Keratinocyte (primary cell): Measurements from ENCODE around the gene MAN1C1. TPM values are rescaled to one million over a fixed set of nuclear protein-coding genes. Genes with fewer than 3 reads are reported as not detected.

Experiments used
- DNase-seq: peaks from one replicate; pipeline ENCODE4 v3.0.0-alpha.2; 2011; ENCODE audit warnings: low read depth, missing footprints, low spot score
- FAIRE-seq: peaks from 2 replicates; lab custom pipeline; 2011; peaks lifted over from hg19 to GRCh38; lab: Jason Lieb, UNC
- H2AFZ ChIP-seq: 2 replicates; pipeline ENCODE4 v1.6.0; 2012; ENCODE audit warnings: low read length, control low read depth, inconsistent platforms; ENCODE audit not compliant: control insufficient read depth
- H3K27ac ChIP-seq: 2 replicates; pipeline ENCODE4 v1.5.1; 2011; ENCODE audit warnings: low read length; ENCODE audit not compliant: control insufficient read depth, insufficient read depth
- H3K27me3 ChIP-seq: 3 replicates; pipeline ENCODE4 v1.6.0; 2011; ENCODE audit warnings: low read length; ENCODE audit not compliant: control insufficient read depth, insufficient read depth; ENCODE audit errors: extremely low read depth
- H3K36me3 ChIP-seq, 2 experiments: 2 replicates in 1 of 2; 3 replicates in 1 of 2; pipeline ENCODE4 v1.5.1; 2011; ENCODE audit warnings: low read length in 2 of 2, mild to moderate bottlenecking in 1 of 2; ENCODE audit not compliant: control insufficient read depth in 2 of 2, insufficient read depth in 2 of 2; ENCODE audit errors: extremely low read depth in 1 of 2
- H3K4me1 ChIP-seq: 3 replicates; pipeline ENCODE4 v1.5.1; 2011; ENCODE audit warnings: low read length; ENCODE audit not compliant: control insufficient read depth, insufficient read depth; ENCODE audit errors: extremely low read depth
- H3K4me2 ChIP-seq: 3 replicates; pipeline ENCODE4 v1.6.0; 2011; ENCODE audit warnings: low read depth, low read length; ENCODE audit not compliant: control insufficient read depth, insufficient read depth; ENCODE audit errors: extremely low read depth
- H3K4me3 ChIP-seq, 3 experiments: fragments of 200-600 bp in 1 of 3; sonication (generic) in 1 of 3; 2 replicates in 2 of 3; 3 replicates in 1 of 3; pipeline ENCODE4 v1.5.1; 2011 to 2016; ENCODE audit warnings: low read length in 3 of 3, mild to moderate bottlenecking in 3 of 3, control low read depth in 2 of 3, inconsistent platforms in 1 of 3, low read depth in 1 of 3, mixed read lengths in 1 of 3, mixed run types in 1 of 3, moderate library complexity in 1 of 3; ENCODE audit not compliant: control insufficient read depth in 2 of 3, insufficient read depth in 2 of 3; ENCODE audit errors: extremely low read depth in 1 of 3
- H3K79me2 ChIP-seq: 2 replicates; pipeline ENCODE4 v1.6.0; 2012; ENCODE audit warnings: low read length; ENCODE audit not compliant: control insufficient read depth, insufficient read depth
- H3K9ac ChIP-seq: 3 replicates; pipeline ENCODE4 v1.6.0; 2011; ENCODE audit warnings: low read length; ENCODE audit not compliant: control insufficient read depth, insufficient read depth; ENCODE audit errors: extremely low read depth
- H3K9me1 ChIP-seq: 3 replicates; pipeline ENCODE4 v1.6.0; 2011; ENCODE audit warnings: low read length; ENCODE audit not compliant: control insufficient read depth, insufficient read depth; ENCODE audit errors: extremely low read depth
- H3K9me3 ChIP-seq: 2 replicates; pipeline ENCODE4 v1.5.1; 2012; ENCODE audit warnings: low read depth, low read length; ENCODE audit not compliant: control insufficient read depth
- H4K20me1 ChIP-seq: 3 replicates; pipeline ENCODE4 v1.6.0; 2011; ENCODE audit warnings: low read length; ENCODE audit not compliant: control insufficient read depth, insufficient read depth; ENCODE audit errors: extremely low read depth
- CTCF ChIP-seq, 3 experiments: IDR thresholded peaks in 1 of 3; conservative IDR thresholded peaks in 1 of 3; optimal IDR thresholded peaks in 1 of 3; 2 replicates in 2 of 3; 3 replicates in 1 of 3; pipeline versions ENCODE3 to v1.5.1; 2011; ENCODE audit warnings: low read length in 3 of 3, mild to moderate bottlenecking in 3 of 3, moderate library complexity in 2 of 3, control low read depth in 1 of 3, inconsistent platforms in 1 of 3; ENCODE audit not compliant: insufficient read depth in 2 of 3; ENCODE audit errors: extremely low read depth in 1 of 3
- EZH2 ChIP-seq: IDR thresholded peaks from one replicate; pipeline ENCODE4 v1.6.1; 2012; ENCODE audit warnings: inconsistent platforms, mild to moderate bottlenecking, low read length, moderate library complexity
- dilution Hi-C: fragments of 300-500 bp; cut with MboI; formaldehyde crosslinking; loops from one replicate; pipeline ENCODE4 v1.7.0; 2020; ENCODE audit warnings: low sequenced_read_pairs; ENCODE audit not compliant: extremely low pct_ligation_motif_present
- polyA plus RNA-seq, 5 experiments: library from polyadenylated mRNA; depleted of rRNA in 3 of 5; stranded (reverse) in 3 of 5; stranded (forward) in 1 of 5; unstranded in 1 of 5; fragments of >200 nt; gene quantifications; 1 replicate in 1 of 5; 2 replicates in 3 of 5; 3 replicates in 1 of 5; pipeline versions ENCODE4 v1.2.1 to v1.2.3, GENCODE V29; 2011 to 2012; ENCODE audit warnings: missing spikeins in 2 of 5, low read depth in 1 of 5, low replicate concordance in 1 of 5

MAN1C1 gene
- polyA plus RNA-seq, 1 donor (not counting 4 experiments of a cell fraction or from before 2014, with no cell fraction given): 0.07 TPM

GRCh38 chr1:25649505-25650288 lies 33.1 kb downstream of the MAN1C1 start:
- TF ChIP-seq CTCF (optimal IDR thresholded peaks at IDR 0.05 in 1 of 3, IDR thresholded peaks at IDR 0.05 in 1 of 3, conservative IDR thresholded peaks at IDR 0.05 in 1 of 3; ENCODE audit: extremely low read depth in 1 of 3, insufficient read depth in 2 of 3, low read length in 3 of 3) (no peak), EZH2 (no peak)
- Histone ChIP-seq H3K27ac (no peak overlapping the region), H2AFZ (no peak overlapping the region), H3K9ac (no peak overlapping the region), H3K9me3 (no peaks in the 10 kb centered on the region), H3K4me2 (no peak overlapping the region), H3K36me3 (no peaks in the 10 kb centered on the region), H3K27me3 (peaks cover 30% of the 10 kb centered on the region), H4K20me1 (peaks cover 4% of the 10 kb centered on the region), H3K79me2 (no peaks in the 10 kb centered on the region), H3K4me3 (no peak overlapping the region), H3K4me1 (no peaks in the 10 kb centered on the region), H3K9me1 (no peaks in the 10 kb centered on the region)
- no peak for FAIRE-seq
- dilution Hi-C loops: no loop called here
- DNase-seq: no peak

GRCh38 chr1:25650289-25650576 lies 33.6 kb downstream of the MAN1C1 start:
- Histone ChIP-seq H3K36me3 (no peaks in the 10 kb centered on the region), H3K9me1 (no peaks in the 10 kb centered on the region), H3K79me2 (no peaks in the 10 kb centered on the region), H3K27ac (no peak overlapping the region), H3K4me2 (no peak overlapping the region), H3K9ac (no peak overlapping the region), H3K4me3 (no peak overlapping the region), H3K4me1 (no peaks in the 10 kb centered on the region), H2AFZ (no peak overlapping the region), H4K20me1 (peaks cover 4% of the 10 kb centered on the region), H3K9me3 (no peaks in the 10 kb centered on the region), H3K27me3 (peaks cover 29% of the 10 kb centered on the region)
- dilution Hi-C loops: no loop called here
- TF ChIP-seq CTCF (optimal IDR thresholded peaks at IDR 0.05 in 1 of 3, IDR thresholded peaks at IDR 0.05 in 1 of 3, conservative IDR thresholded peaks at IDR 0.05 in 1 of 3; ENCODE audit: extremely low read depth in 1 of 3, insufficient read depth in 2 of 3, low read length in 3 of 3): no peak
- no peak for TF ChIP-seq EZH2
- FAIRE-seq (no peak), DNase-seq (no peak)
